ENCODE results near the gene BUD23.

Gene BUD23

GRCh38 chr7:73741600-73741999, 58.2 kb downstream of the BUD23 start:
- no peak for DNase-seq (ENCODE audit: low read depth in 2 of 2)

- DNase-seq (ENCODE audit: low read depth in 2 of 2), result no peak
Measured at GRCh38 chr7:73742338-73742752, 58.9 kb downstream of the BUD23 start.

DNA sequence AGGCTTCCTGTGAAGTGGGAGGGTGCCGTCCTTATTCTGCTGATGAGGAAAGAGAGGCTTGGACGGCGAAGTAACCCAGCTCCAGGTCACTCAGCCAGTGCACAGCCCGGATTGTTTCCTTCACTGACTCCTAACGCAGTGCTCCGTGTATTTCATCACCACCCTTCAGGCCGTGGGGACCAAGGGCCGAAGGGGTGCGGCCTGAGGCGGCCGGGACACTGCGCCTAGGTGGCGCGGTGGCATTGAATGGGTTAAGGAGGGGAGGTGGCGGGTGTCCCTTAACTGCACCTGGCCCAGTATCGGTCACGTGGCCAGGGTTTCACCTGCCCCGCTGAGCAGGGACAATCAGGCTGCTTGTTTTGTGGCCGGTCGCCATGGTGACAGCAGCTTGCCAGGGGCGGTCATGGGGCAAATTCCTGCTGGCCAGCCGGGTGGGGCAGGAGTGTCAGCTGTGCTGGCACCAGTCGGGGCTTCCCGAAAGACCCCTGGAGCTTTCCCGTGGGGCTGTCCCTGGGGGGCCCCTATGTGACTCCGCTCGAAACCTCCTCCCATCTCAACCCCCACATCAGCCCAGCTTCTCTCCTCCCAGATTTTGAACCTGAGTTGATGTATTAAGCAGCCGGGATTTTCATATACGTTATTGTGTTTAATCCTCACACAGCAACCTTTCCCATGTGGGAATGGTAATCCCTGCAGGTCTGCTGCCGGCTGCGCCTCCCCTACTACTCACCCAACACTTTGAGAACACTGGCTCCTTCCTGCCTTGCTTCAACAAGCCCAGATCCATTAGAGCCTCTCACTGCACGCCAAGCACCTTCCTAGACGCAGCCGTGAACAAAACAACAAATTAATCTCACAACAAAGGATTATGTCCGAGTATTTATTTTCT, 59.6 kb downstream of the BUD23 start:
- no peak for DNase-seq (ENCODE audit: low read depth in 2 of 2)

DNA sequence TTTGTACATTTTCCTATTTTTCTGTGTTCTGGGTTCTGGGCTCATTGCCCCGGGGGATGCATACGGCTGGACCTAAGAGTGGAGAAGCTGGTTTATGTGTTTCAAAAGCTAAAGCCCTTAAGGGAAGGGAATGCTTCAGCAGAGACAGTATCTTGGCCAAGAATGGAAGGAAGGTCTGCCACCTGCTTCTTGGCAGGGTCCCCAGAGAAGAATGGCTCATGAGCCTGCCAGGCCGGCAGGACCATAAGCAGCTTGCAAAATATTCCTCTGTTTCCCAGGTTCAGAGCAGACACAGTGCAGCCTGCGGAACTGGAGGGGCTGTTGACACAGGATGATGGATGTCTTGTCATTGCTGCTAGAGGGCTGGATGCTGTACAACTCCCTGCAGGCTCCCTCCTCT, 63.0 kb downstream of the BUD23 start:
- DNase-seq (ENCODE audit: low read depth in 2 of 2), result no peak
